Lung (tissue), 12 donors: ENCODE measurements around the gene SCAF1. TPM values are rescaled to one million over a fixed set of nuclear protein-coding genes. Genes with fewer than 3 reads are reported as not detected.

Source experiments
- ATAC-seq: fragments of 200-7000 bp; cut with Tn5 transposase; one replicate; pipeline ENCODE4 v1.9.1; 2020; ENCODE audit warnings: moderate number of reproducible peaks; ENCODE audit not compliant: insufficient read depth, low FRiP score
- DNase-seq, 3 donors: peaks; one replicate each; pipeline ENCODE4 v3.0.0-alpha.2; 2013 to 2017
- H3K27ac ChIP-seq, 2 donors: one replicate each; pipeline ENCODE4 v1.5.1; 2013; ENCODE audit warnings: mild to moderate bottlenecking in 2 of 2, moderate library complexity in 2 of 2, control low read depth in 1 of 2, inconsistent platforms in 1 of 2, low read depth in 1 of 2, low read length in 1 of 2
- H3K27me3 ChIP-seq, 3 donors: one replicate each; pipeline ENCODE4 v1.5.1; 2013; ENCODE audit warnings: low read length in 2 of 3; ENCODE audit not compliant: control insufficient read depth in 3 of 3, insufficient read depth in 3 of 3
- H3K36me3 ChIP-seq, 4 donors: one replicate each; pipeline ENCODE4 v1.5.1; 2013; ENCODE audit warnings: low read length in 4 of 4, mild to moderate bottlenecking in 1 of 4, moderate library complexity in 1 of 4; ENCODE audit not compliant: control insufficient read depth in 4 of 4, insufficient read depth in 4 of 4
- H3K4me1 ChIP-seq, 5 donors: one replicate each; pipeline ENCODE4 v1.5.1; 2013; ENCODE audit warnings: low read length in 5 of 5, mild to moderate bottlenecking in 2 of 5, moderate library complexity in 1 of 5; ENCODE audit not compliant: control insufficient read depth in 5 of 5, insufficient read depth in 5 of 5
- H3K4me3 ChIP-seq: one replicate; pipeline ENCODE4 v1.5.1; 2013; ENCODE audit warnings: mild to moderate bottlenecking, control low read depth, moderate library complexity
- H3K9ac ChIP-seq, 2 donors: one replicate each; pipeline ENCODE4 v1.5.1; 2013; ENCODE audit warnings: low read length in 2 of 2, control low read depth in 1 of 2; ENCODE audit not compliant: insufficient read depth in 1 of 2
- H3K9me3 ChIP-seq, 4 donors: one replicate each; pipeline ENCODE4 v1.5.1; 2013; ENCODE audit warnings: low read length in 3 of 4, mild to moderate bottlenecking in 1 of 4, moderate library complexity in 1 of 4; ENCODE audit not compliant: control insufficient read depth in 4 of 4, insufficient read depth in 3 of 4
- CTCF ChIP-seq: IDR thresholded peaks from 2 replicates; pipeline ENCODE4 v1.5.1; 2012; ENCODE audit warnings: mild to moderate bottlenecking; ENCODE audit errors: control extremely low read depth, extremely low read depth
- WGBS, 2 donors: extraction: QIAGEN DNeasy Blood & Tissue Kit; methylation state at CpG; one replicate each; pipeline ENCODE4 v1.1.7; 2013; 5-methylcytosine and 5-hydroxymethylcytosine counted together
- polyA plus RNA-seq, 2 donors: library from polyadenylated mRNA; stranded (reverse); fragments of 200-250 nt; gene quantifications; one replicate each; pipeline ENCODE4 v1.2.1, GENCODE V29; 2013
- total RNA-seq, 2 donors: library from RNA; depleted of rRNA in 1 of 2; stranded (reverse); fragments of >200 nt in 1 of 2; gene quantifications; one replicate each; pipeline ENCODE4 v1.2.1, GENCODE V29; 2014 to 2021
- donor health status: control.
- donor health status: control.
- donor health status: Bipolar disorder and iron deficiency.
- donor health status: healthy.
- donor health status: DM: yes; HTN: yes; CAD: no.

The SCAF1 gene
- total and polyA plus RNA-seq, 4 donors: 22.5 to 80.2 (median 25.5) TPM

DNA sequence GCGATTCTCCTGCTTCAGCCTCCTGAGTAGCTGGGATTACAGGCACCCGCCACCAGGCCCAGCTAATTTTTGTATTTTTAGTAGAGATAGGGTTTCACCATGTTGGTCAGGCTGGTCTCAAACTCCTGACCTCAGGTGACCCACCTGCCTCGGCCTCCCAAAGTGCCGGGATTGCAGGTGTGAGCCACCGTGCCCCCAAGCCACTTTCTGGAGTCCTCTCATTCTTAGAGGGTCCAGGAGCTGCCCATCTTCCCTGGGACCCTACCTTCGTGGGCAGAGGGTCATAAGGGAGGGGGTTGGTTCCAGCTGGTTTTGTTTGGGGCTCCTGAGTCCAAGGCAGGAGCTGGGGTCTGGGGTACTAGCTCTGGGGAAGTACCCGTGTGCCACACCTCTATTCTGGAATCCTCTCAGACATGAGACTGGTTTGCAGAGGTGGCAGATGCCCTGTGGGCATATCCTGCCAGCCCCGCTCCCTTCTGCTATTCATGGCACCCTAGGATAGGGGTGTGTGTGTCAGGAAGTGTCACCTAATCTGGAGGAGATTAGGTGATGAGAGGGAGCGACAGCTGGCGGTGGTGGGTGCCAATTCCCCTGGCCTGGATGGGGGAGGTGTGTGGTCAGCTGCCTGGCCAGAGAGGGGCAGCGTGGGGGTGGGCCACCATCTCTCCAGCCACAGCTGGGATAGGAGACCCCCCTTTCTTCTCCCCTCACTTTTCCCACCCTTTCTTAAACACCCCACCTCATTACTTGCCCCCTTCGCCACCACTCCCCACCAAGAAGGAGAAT, 37.2 kb downstream of the SCAF1 start:
- Histone ChIP-seq H3K27me3 (no peaks in the 10 kb centered on the region), H3K27ac (peak overlapping the region in 1 of 2 donors; percentile 1), H3K9me3 (no peaks in the 10 kb centered on the region), H3K9ac (no peak overlapping the region), H3K36me3 (peaks cover 0 to 24% (median 19%) of the 10 kb centered on the region in 4 donors), H3K4me3 (no peak overlapping the region), H3K4me1 (peaks cover 9 to 31% (median 16%) of the 10 kb centered on the region in 5 donors)
- DNase-seq (peak; percentile 33 to 49 (median 37)), ATAC-seq (no peak)
- no peak for TF ChIP-seq CTCF
- 63 to 81% methylated on average over 12 of the region's 12 CpGs for WGBS, 2 donors

- TF ChIP-seq CTCF: no peak
- Histone ChIP-seq H3K36me3 (peaks cover 0 to 28% (median 25%) of the 10 kb centered on the region in 4 donors), H3K27ac (no peak overlapping the region), H3K4me3 (no peak overlapping the region), H3K4me1 (peaks cover 9 to 31% (median 16%) of the 10 kb centered on the region in 5 donors), H3K27me3 (no peaks in the 10 kb centered on the region), H3K9ac (peak overlapping the region in 1 of 2 donors; percentile 7), H3K9me3 (no peaks in the 10 kb centered on the region)
- DNase-seq: peak in 1 of 3 donors; percentile 14
- no peak for ATAC-seq
- 65 to 71% methylated on average over 10 of the region's 10 CpGs for WGBS, 2 donors
Observed at GRCh38 chr19:49679771-49680413, 37.9 kb downstream of the SCAF1 start.

DNA sequence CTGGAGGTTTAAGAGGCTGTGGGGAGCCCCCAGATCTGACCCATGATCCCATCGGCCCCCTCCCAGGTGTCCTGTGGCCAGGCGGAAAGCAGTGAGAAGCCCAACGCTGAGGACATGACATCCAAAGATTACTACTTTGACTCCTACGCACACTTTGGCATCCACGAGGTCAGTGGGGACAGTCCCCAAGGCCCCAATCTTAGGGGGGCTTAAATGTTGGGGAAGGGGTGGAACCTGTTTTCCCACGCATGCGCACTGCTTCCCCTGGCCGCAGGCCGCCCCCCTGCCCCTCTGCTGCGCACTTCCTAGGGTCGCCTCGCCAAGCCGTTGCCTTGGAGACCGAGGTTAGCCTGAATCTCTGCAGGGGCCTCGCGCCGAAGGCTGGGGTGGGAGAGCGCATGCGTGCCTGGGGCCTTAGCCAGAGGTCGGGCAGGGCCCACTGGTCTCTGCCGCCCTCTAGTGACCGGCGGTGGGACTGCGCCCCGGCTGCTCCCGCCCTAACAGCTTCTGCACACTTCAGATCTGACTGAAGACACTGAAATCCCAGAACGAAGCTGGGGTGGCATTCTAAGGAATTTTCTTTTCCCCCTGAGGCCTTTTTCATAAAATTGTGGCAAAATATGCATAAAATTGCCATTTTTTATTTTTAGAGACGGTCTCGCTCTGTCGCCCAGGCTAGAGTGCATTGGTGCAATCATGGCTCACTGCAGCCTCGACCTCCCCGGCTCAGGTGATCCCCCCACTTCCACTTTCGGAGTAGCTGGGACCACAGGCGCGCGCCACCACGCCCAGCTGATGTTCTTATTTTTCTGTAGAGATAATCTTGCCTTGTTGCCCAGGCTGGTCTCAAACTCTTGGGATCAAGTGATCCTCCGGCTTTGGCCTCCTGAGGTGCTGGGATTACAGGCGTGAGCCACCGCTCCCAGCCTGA, 38.7 kb downstream of the SCAF1 start:
- peaks cover 0 to 34% (median 29%) of the 10 kb centered on the region in 4 donors for H3K36me3 ChIP-seq
- H3K4me1 ChIP-seq: peaks cover 9 to 31% (median 16%) of the 10 kb centered on the region in 5 donors
- no peak for ATAC-seq
- DNase-seq: peak; percentile 98
- no peak overlapping the region for H3K4me3 ChIP-seq
- no peaks in the 10 kb centered on the region for H3K9me3 ChIP-seq
- peak; percentile 98 for TF ChIP-seq CTCF
- H3K27ac ChIP-seq: peak overlapping the region; percentile 17 to 42
- no peaks in the 10 kb centered on the region for H3K27me3 ChIP-seq
- peak overlapping the region in 1 of 2 donors; percentile 7 for H3K9ac ChIP-seq
- WGBS, 2 donors: 36 to 40% methylated on average over 40 of the region's 40 CpGs
